Uterus (tissue), 4 donors: ENCODE data around the gene CMTM1. TPM values are rescaled to one million over a fixed set of nuclear protein-coding genes. Genes with fewer than 3 reads are reported as not detected.

Source experiments
- DNase-seq, 2 donors: peaks; one replicate each; pipeline ENCODE4 v3.0.0-alpha.2; 2019 to 2020
- H3K27ac ChIP-seq, 2 donors: fragments of 200-600 bp; sonication (generic); 1 replicate in 1 of 2; 2 replicates in 1 of 2; pipeline ENCODE4 v1.5.1; 2016 to 2018
- H3K27me3 ChIP-seq, 2 donors: fragments of 200-600 bp; sonication (generic); one replicate each; pipeline ENCODE4 v1.5.1; 2018 to 2019; ENCODE audit warnings: control low read depth in 1 of 2
- H3K36me3 ChIP-seq, 2 donors: fragments of 200-600 bp; sonication (generic); one replicate each; pipeline ENCODE4 v1.5.1; 2019; ENCODE audit warnings: control low read depth in 1 of 2
- H3K4me1 ChIP-seq, 2 donors: fragments of 200-600 bp; sonication (generic); one replicate each; pipeline ENCODE4 v1.5.1; 2018 to 2019; ENCODE audit warnings: control low read depth in 1 of 2
- H3K4me3 ChIP-seq, 2 donors: fragments of 200-600 bp; sonication (generic); 1 replicate in 1 of 2; 2 replicates in 1 of 2; pipeline ENCODE4 v1.5.1; 2018 to 2019; ENCODE audit warnings: mild to moderate bottlenecking in 1 of 2
- H3K9me3 ChIP-seq, 2 donors: fragments of 200-600 bp; sonication (generic); one replicate each; pipeline ENCODE4 v1.5.1; 2019; ENCODE audit warnings: control low read depth in 1 of 2
- POLR2A ChIP-seq, 2 donors: fragments of 450-650 bp; IDR thresholded peaks; one replicate each; pipeline ENCODE4 v1.6.1; 2016; ENCODE audit warnings: antibody characterized with exemption in 2 of 2, mild to moderate bottlenecking in 1 of 2, moderate library complexity in 1 of 2
- intact Hi-C: fragments of 100-400 bp; cut with DNase I; formaldehyde crosslinking; loops from one replicate; pipeline ENCODE4 v1.15.1; 2023; ENCODE audit warnings: low total_unique reads
- total RNA-seq, 4 donors: library from RNA; depleted of rRNA in 3 of 4; stranded (reverse); fragments of >200 nt in 3 of 4; gene quantifications; one replicate each; pipeline versions ENCODE4 v1.1.0 to v1.2.4, GENCODE V29; 2014 to 2023
- TF ChIP-seq, protein P1 (sequence below), 4 experiments: fragments of 200-600 bp in 2 of 4; fragments of 450-650 bp in 2 of 4; sonication (generic) in 2 of 4; IDR thresholded peaks; one replicate each; pipeline ENCODE4 v1.5.1; 2016 to 2019; ENCODE audit warnings: antibody characterized with exemption in 4 of 4, mild to moderate bottlenecking in 2 of 4, moderate library complexity in 1 of 4
- donor health status: DM: yes; HTN: yes; CAD: no.

CMTM1 gene
- total RNA-seq, 4 donors from 2014 or later: 5.0 to 5.3 TPM; not detected in 2

DNA sequence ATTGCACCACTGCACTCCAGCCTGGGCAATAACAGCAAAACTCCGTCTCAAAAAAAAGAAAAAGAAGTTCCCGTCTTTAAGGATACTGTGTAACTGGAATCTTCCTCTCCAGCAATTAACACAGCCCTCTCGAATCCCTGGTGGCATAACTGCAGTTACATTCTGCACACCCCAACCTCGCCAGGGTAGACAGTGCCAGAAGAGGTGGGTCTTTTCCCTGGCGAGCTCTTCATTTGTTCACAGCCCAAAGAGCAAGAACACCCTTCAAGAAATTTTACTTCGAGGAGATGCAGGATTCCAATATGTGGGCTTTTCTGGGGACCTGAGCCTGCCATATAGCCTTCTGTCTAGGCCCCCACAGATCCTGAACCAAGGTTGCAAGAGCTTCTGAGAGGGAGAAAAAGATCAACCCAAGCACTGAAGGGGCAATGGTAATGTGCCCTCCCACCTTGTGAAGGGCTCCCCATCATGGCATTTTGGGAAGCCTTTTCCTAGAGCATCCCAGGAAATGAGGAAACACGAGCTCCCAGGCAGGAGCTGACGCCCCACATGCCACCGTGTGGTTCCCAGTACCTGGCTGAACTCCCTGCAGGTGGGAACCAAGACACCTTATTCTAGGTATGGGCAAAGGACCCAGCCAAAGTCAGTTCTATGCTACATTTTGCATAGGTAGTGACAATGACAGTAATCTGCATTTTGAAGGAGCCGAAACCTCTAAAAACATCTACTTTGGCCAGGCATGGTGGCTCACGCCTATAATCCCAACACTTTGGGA is 43.2 kb upstream of the CMTM1 start:
- Histone ChIP-seq H3K4me1 (no peaks in the 10 kb centered on the region), H3K36me3 (no peaks in the 10 kb centered on the region), H3K27me3 (no peaks in the 10 kb centered on the region), H3K9me3 (no peaks in the 10 kb centered on the region), H3K27ac (peak overlapping the region; percentile 48), H3K4me3 (no peak overlapping the region)
- intact Hi-C loops: no loop called here
- DNase-seq: no peak
- no peak for TF ChIP-seq POLR2A (IDR thresholded peaks at IDR 0.05)
- TF ChIP-seq, protein P1, sequence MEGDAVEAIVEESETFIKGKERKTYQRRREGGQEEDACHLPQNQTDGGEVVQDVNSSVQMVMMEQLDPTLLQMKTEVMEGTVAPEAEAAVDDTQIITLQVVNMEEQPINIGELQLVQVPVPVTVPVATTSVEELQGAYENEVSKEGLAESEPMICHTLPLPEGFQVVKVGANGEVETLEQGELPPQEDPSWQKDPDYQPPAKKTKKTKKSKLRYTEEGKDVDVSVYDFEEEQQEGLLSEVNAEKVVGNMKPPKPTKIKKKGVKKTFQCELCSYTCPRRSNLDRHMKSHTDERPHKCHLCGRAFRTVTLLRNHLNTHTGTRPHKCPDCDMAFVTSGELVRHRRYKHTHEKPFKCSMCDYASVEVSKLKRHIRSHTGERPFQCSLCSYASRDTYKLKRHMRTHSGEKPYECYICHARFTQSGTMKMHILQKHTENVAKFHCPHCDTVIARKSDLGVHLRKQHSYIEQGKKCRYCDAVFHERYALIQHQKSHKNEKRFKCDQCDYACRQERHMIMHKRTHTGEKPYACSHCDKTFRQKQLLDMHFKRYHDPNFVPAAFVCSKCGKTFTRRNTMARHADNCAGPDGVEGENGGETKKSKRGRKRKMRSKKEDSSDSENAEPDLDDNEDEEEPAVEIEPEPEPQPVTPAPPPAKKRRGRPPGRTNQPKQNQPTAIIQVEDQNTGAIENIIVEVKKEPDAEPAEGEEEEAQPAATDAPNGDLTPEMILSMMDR (IDR thresholded peaks at IDR 0.05): no peak

DNA sequence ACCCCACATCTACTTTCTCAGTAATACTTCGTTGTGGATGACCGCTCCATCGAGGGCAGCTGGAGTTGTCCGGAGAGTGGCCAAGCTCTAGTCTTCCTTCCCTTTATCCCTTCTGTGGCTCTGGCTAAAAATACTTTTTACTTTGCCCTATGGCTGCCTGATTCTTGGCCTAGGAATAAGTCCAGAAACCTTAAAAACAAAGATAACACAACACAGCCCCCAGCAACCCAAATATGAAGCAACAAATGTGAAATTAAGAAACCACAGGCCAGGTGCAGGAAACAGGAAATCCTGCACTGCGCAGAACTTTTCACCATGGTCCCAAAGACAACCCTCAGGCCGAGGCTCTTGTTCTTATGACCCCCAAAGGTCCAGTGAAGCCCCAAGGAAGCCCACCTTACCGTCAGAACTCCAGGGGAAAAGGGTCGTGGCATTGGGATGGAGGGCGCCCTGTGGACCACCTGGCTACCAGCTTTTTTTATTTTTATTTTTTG is 42.3 kb upstream of the CMTM1 start:
- Histone ChIP-seq H3K27me3 (no peaks in the 10 kb centered on the region), H3K4me1 (no peaks in the 10 kb centered on the region), H3K4me3 (no peak overlapping the region), H3K9me3 (no peaks in the 10 kb centered on the region), H3K36me3 (no peaks in the 10 kb centered on the region), H3K27ac (peak overlapping the region; percentile 48)
- TF ChIP-seq POLR2A (IDR thresholded peaks at IDR 0.05): no peak
- TF ChIP-seq, protein P1 (IDR thresholded peaks at IDR 0.05): no peak
- intact Hi-C loops: no loop called here
- no peak for DNase-seq

DNA sequence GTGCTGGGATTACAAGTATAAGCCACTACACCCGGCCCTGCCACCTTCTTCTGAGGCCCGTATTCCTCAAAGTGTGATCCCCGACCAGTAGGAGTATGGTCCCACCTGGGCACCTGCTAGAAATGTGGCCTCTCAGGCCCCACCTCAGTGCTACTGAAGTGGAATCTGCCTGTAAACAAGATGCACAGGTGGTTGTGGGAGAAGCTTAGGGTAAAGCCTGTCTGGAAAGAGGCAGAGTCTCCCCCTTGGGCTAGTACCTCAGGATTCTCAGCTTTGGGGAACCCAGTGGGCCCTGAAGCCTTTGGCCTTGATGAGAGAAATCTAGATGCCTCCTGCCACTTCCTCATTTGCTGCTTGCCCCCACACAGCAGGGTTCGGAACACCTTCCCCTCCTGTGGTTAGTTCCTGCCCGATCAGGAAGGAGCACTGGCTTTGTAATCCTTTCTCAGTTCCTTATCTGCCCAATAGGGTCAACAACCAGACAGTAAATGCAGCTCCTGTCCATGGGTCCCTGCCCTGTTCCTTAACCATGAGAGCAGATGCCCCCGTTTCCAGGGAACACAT is 41.6 kb upstream of the CMTM1 start:
- TF ChIP-seq, protein P1 (IDR thresholded peaks at IDR 0.05): no peak
- TF ChIP-seq POLR2A (IDR thresholded peaks at IDR 0.05): no peak
- Histone ChIP-seq H3K9me3 (no peaks in the 10 kb centered on the region), H3K27me3 (no peaks in the 10 kb centered on the region), H3K27ac (peak overlapping the region; percentile 48), H3K4me1 (no peaks in the 10 kb centered on the region), H3K36me3 (no peaks in the 10 kb centered on the region), H3K4me3 (no peak overlapping the region)
- intact Hi-C loops: no loop called here
- DNase-seq: no peak

DNA sequence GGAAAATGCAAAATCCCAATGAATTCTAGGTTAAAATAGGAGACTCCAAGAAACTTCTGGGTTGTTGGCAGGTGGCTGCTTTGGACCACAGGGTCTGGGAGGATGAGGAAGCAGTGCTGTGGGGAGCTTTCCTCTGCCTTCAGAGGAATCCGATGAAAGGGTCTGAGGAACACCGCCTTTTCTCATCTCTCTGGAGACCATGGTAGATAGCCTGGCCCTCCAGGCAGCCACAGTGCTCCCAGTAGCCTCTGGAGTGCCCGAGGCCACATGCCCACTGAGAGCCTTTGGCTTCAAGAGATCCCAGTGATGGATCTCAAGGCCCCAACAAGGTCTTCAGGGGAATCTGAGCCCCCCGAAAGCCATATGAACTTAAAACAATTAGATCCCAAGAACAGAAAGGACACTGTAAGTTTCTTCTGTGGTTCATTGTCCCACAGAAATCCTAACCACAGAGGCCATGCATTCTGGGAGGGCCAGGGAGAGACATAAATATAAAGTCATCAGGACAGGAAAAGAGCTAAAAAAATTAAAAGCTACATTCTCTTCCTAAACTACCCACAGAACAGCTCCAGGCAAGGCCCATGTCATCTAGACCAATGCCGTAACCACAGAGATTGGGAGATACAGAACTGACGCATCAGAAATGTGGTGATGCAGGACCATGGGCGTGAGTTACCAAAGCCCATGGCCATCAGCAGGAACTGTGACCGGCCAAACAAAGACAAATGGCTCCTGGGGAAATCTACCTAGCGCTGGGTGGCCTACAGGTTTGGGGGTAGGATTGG is 40.7 kb upstream of the CMTM1 start:
- no peaks in the 10 kb centered on the region for H3K4me1 ChIP-seq
- DNase-seq: no peak
- TF ChIP-seq, protein P1 (IDR thresholded peaks at IDR 0.05): no peak
- TF ChIP-seq POLR2A (IDR thresholded peaks at IDR 0.05): no peak
- H3K27me3 ChIP-seq: no peaks in the 10 kb centered on the region
- no peaks in the 10 kb centered on the region for H3K9me3 ChIP-seq
- intact Hi-C loops: no loop called here
- no peaks in the 10 kb centered on the region for H3K36me3 ChIP-seq
- no peak overlapping the region for H3K4me3 ChIP-seq
- H3K27ac ChIP-seq: peak overlapping the region; percentile 48
